IPS-NIHi11 (cell line): ENCODE results near the gene WNT1.

ENCODE experiments used
- DNase-seq: peaks from one replicate; pipeline ENCODE4 v3.0.0; 2012; ENCODE audit warnings: mixed read lengths, low spot score

WNT1 gene

GRCh38 chr12:48961331-48961730 lies 16.8 kb upstream of the WNT1 start:
- no peak for DNase-seq

- DNase-seq: no peak
Measured at GRCh38 chr12:48961801-48962200, 16.3 kb upstream of the WNT1 start.

- peak; percentile 61 for DNase-seq
Measured at GRCh38 chr12:48965298-48965838, 12.8 kb upstream of the WNT1 start.

- DNase-seq: no peak
Measured at GRCh38 chr12:48966177-48966895, 11.8 kb upstream of the WNT1 start.

- DNase-seq: no peak
Measured at GRCh38 chr12:48967991-48968390, 10.1 kb upstream of the WNT1 start.

- DNase-seq: no peak
Measured at GRCh38 chr12:48968467-48968866, 9.7 kb upstream of the WNT1 start.

GRCh38 chr12:48969160-48969771 lies 8.9 kb upstream of the WNT1 start:
- no peak for DNase-seq

GRCh38 chr12:48969833-48970701 lies 8.1 kb upstream of the WNT1 start:
- peak; percentile 63 for DNase-seq

- no peak for DNase-seq
Measured at GRCh38 chr12:48970702-48971334, 7.3 kb upstream of the WNT1 start.

- no peak for DNase-seq
Measured at GRCh38 chr12:48972213-48972951, 5.7 kb upstream of the WNT1 start.

GRCh38 chr12:48972952-48973483 lies 5.1 kb upstream of the WNT1 start:
- no peak for DNase-seq

GRCh38 chr12:48973531-48973930 lies 4.6 kb upstream of the WNT1 start:
- DNase-seq: no peak

GRCh38 chr12:48973941-48974673 lies 4.0 kb upstream of the WNT1 start:
- DNase-seq: peak; percentile 73

GRCh38 chr12:48977290-48978281 lies 536 bp upstream of the WNT1 start:
- peak; percentile 84 for DNase-seq

GRCh38 chr12:48978741-48979601 lies 849 bp downstream of the WNT1 start:
- DNase-seq: no peak

- DNase-seq: no peak
Measured at GRCh38 chr12:48979602-48980388, 1.7 kb downstream of the WNT1 start.

GRCh38 chr12:48980389-48980952 lies 2.3 kb downstream of the WNT1 start:
- DNase-seq: peak; percentile 73
